ENCODE data around the gene SPN.
"Not testable (repeated sequence)": the region's sequence is repeated elsewhere in the genome, so short reads cannot be mapped to it uniquely, and the experiment has no call there.

SPN gene

GRCh38 chr16:29663016-29663806 lies at the start of gene SPN:
TSS of gene SPN (plus strand) at chr16:29663247. CDS start at chr16:29663729, 482 bp downstream.
- no peak for DNase-seq (ENCODE audit: low spot score)

- DNase-seq (ENCODE audit: low spot score) = peak; percentile 85
Measured at GRCh38 chr16:29613307-29614057, 49.6 kb upstream of the SPN start.

GRCh38 chr16:29614691-29615314 lies 48.2 kb upstream of the SPN start:
- not testable (repeated sequence) for DNase-seq (ENCODE audit: low spot score)

- DNase-seq (ENCODE audit: low spot score) = not testable (repeated sequence)
Measured at GRCh38 chr16:29616127-29616526, 46.9 kb upstream of the SPN start.

- DNase-seq (ENCODE audit: low spot score) = not testable (repeated sequence)
Measured at GRCh38 chr16:29620591-29620990, 42.5 kb upstream of the SPN start.

- not testable (repeated sequence) for DNase-seq (ENCODE audit: low spot score)
Measured at GRCh38 chr16:29622738-29623137, 40.3 kb upstream of the SPN start.

GRCh38 chr16:29623253-29623652 lies 39.8 kb upstream of the SPN start:
- DNase-seq (ENCODE audit: low spot score) = not testable (repeated sequence)

GRCh38 chr16:29625114-29625513 lies 37.9 kb upstream of the SPN start:
- DNase-seq (ENCODE audit: low spot score) = not testable (repeated sequence)

GRCh38 chr16:29626778-29627331 lies 36.2 kb upstream of the SPN start:
- not testable (repeated sequence) for DNase-seq (ENCODE audit: low spot score)

- not testable (repeated sequence) for DNase-seq (ENCODE audit: low spot score)
Measured at GRCh38 chr16:29627661-29628075, 35.4 kb upstream of the SPN start.

- not testable (repeated sequence) for DNase-seq (ENCODE audit: low spot score)
Measured at GRCh38 chr16:29628707-29629106, 34.3 kb upstream of the SPN start.

GRCh38 chr16:29629318-29629717 lies 33.7 kb upstream of the SPN start:
- not testable (repeated sequence) for DNase-seq (ENCODE audit: low spot score)

- DNase-seq (ENCODE audit: low spot score) = not testable (repeated sequence)
Measured at GRCh38 chr16:29631658-29632057, 31.4 kb upstream of the SPN start.

- not testable (repeated sequence) for DNase-seq (ENCODE audit: low spot score)
Measured at GRCh38 chr16:29635902-29636301, 27.1 kb upstream of the SPN start.

GRCh38 chr16:29636368-29636767 lies 26.7 kb upstream of the SPN start:
- not testable (repeated sequence) for DNase-seq (ENCODE audit: low spot score)

- DNase-seq (ENCODE audit: low spot score) = not testable (repeated sequence)
Measured at GRCh38 chr16:29638751-29639150, 24.3 kb upstream of the SPN start.

- DNase-seq (ENCODE audit: low spot score) = no peak
Measured at GRCh38 chr16:29641561-29641960, 21.5 kb upstream of the SPN start.

- no peak for DNase-seq (ENCODE audit: low spot score)
Measured at GRCh38 chr16:29643596-29643995, 19.5 kb upstream of the SPN start.

GRCh38 chr16:29644338-29644857 lies 18.6 kb upstream of the SPN start:
- no peak for DNase-seq (ENCODE audit: low spot score)

- DNase-seq (ENCODE audit: low spot score) = no peak
Measured at GRCh38 chr16:29644973-29645693, 17.9 kb upstream of the SPN start.

- no peak for DNase-seq (ENCODE audit: low spot score)
Measured at GRCh38 chr16:29645694-29646187, 17.3 kb upstream of the SPN start.

All from AG08396 (cell line).